Subcutaneous adipose tissue (tissue), 4 donors: ENCODE results near the gene UNCX. TPM values are rescaled to one million over a fixed set of nuclear protein-coding genes. Genes with fewer than 3 reads are reported as not detected.

ENCODE experiments used
- total RNA-seq, 4 donors: library from RNA; depleted of rRNA; stranded (reverse); fragments of >200 nt; gene quantifications; one replicate each; pipeline ENCODE4 v1.1.0, GENCODE V29; 2016
- TF ChIP-seq, protein P1 (sequence below): fragments of 450-650 bp; IDR thresholded peaks from one replicate; pipeline ENCODE4 v1.5.1; 2016; ENCODE audit warnings: low read depth, mild to moderate bottlenecking, control low read depth, antibody characterized with exemption, moderate library complexity

UNCX gene
- total RNA-seq, 4 donors from 2014 or later = not detected

DNA sequence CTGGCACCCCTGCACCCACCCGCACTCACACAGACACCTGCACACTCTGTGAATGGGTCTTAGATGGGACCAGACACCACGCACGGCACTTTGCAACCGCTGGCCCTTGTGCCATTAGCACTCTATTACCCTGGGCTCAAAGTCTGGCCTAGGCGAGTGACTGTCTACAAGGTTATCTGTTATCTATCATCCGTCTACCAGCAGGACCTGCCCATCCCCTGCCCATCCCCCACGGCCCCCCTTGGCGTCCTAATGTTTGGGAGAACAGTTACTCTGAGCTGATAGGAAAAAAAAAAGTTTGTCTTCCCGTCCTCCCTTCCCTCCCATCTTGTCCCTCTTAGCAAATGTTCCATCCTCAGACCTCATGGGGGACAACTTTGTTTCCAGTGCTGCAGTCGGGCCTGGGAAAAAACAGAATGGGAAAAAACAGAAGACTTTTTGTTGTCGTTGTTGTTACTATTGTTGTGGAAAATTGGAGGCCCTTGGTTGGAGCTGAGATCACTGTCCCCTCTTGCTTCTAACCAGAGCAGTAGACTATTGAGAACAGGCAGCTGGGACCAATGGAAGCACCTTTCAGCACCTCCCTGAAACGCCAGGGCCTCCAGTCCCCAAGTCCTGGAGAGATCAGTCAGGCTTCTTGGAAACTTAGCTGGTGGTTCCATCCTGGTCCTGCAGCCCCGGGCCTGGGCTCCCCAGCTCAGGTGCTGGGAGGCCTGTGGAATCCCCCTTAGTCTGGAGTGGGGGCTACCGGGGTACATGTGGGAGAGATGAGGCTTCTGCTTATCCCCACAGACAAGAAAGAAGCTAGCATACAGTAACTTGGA, 12.2 kb downstream of the UNCX start:
- TF ChIP-seq, protein P1, sequence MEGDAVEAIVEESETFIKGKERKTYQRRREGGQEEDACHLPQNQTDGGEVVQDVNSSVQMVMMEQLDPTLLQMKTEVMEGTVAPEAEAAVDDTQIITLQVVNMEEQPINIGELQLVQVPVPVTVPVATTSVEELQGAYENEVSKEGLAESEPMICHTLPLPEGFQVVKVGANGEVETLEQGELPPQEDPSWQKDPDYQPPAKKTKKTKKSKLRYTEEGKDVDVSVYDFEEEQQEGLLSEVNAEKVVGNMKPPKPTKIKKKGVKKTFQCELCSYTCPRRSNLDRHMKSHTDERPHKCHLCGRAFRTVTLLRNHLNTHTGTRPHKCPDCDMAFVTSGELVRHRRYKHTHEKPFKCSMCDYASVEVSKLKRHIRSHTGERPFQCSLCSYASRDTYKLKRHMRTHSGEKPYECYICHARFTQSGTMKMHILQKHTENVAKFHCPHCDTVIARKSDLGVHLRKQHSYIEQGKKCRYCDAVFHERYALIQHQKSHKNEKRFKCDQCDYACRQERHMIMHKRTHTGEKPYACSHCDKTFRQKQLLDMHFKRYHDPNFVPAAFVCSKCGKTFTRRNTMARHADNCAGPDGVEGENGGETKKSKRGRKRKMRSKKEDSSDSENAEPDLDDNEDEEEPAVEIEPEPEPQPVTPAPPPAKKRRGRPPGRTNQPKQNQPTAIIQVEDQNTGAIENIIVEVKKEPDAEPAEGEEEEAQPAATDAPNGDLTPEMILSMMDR = no peak

DNA sequence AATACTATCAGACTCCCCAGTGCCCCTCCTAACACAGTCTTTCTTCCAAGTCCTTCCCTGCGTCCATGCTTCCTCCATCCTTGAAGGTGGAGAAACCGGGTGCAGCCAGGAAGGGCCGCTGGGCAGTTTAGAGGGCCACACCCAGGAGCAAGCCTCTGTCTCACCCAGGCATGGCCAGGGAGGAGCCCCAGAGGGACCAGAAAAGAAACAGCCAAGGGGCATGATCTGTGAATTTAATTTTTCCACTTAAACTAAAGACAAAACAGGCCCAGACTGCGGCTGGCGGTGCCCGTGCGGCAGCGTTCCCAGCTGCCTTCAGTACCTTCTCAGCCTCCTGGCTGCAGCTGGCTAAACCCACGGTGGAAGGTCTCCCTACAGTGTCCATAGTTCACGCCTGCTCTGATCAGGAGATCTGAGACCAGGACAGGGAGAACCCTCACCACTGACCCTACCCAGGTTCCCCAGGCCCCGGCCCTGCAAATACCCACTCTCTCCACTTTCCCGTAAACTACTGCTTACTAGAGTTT, 12.9 kb downstream of the UNCX start:
- TF ChIP-seq, protein P1 = no peak

DNA sequence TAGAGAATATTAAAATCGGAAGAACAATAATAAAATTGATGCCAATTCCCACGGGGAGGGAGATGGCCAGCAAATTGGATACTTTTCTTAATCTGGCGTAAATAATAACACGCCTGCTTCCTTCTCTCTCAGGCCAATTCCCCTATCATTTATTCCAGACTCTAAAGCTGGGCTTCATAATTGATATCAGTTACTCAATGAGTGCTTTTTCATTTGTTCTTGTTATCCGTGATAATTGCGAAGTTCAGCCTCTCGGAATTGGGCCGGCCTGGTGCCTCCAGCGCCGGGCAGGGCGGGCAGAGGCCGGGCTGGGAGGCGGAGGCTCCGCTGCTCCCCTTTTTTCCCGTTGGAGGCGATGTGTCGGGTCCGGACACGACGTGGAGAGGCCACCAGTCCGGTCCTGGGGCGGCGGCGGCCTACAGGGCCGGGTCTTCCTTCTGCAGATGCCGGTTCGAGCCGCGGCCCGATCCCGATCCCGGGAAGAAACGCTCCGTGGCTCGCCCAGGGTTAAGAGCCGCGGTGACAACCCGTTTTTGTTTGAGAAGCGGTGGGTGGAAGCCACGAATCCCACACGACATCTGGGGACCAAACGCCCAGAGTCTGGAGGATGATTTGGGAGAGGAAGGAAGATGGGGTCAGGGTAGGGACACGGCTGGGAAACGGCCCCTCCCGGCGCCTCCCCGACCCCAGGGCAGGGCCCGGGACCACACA, 13.6 kb downstream of the UNCX start:
- TF ChIP-seq, protein P1 = no peak

DNA sequence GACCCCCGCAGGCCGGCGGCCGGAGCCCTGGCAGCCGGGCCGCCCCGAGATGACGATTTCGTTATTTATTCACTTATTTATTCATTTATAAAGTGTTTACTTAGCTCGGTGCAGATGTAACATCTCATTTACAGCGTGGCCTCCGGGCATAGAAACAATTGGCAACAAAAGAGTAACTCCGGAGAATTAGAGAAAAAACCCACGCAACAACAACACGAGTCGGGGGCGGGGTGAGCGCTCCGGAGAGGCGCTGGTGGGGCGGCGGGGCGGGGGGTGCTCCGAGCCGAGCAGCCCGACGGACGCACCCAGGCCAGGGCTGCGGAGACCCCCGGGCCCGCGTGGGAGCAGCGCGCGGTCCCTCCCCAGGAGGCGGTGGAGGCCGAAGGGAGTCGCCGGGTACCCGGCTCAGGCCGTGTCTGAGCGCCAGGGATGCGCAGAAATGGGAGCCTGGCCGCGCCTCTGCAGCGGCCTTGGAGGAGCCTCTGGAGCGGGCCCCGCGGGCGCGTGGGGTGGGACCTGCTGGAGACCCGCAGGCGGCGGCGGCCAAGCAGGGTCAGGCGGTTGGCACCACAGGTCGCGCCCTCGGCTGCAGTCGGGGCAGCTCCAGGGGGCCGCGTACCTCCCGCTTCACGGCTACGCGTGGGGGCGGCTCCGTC, 14.3 kb downstream of the UNCX start:
- TF ChIP-seq, protein P1 = no peak

DNA sequence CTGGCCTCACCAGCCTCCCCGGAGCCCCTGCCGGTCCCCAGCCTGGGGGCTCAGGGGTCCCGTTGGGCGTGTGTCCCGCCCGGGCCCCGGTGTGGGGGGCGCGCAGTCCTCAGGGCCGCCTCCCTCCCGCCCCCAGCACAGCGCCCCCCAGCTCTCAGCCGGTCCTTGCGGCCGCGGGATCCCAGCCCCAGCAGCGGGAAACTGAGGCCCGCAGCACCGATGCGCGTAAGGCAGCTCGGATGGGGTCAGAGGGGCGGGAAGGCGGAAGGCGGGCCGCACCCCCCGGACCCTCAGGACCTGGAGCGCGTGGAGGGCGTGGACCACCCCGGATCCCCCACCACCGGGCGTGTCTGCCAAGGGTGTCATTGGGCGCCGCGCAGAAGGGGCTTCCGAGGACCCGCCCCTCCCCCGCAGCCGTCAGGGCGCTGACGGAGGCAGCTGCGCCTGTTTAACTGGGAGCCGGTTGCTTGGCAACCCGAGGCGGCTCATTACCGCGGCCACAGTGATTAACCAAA, 14.9 kb downstream of the UNCX start:
- TF ChIP-seq, protein P1 = no peak

DNA sequence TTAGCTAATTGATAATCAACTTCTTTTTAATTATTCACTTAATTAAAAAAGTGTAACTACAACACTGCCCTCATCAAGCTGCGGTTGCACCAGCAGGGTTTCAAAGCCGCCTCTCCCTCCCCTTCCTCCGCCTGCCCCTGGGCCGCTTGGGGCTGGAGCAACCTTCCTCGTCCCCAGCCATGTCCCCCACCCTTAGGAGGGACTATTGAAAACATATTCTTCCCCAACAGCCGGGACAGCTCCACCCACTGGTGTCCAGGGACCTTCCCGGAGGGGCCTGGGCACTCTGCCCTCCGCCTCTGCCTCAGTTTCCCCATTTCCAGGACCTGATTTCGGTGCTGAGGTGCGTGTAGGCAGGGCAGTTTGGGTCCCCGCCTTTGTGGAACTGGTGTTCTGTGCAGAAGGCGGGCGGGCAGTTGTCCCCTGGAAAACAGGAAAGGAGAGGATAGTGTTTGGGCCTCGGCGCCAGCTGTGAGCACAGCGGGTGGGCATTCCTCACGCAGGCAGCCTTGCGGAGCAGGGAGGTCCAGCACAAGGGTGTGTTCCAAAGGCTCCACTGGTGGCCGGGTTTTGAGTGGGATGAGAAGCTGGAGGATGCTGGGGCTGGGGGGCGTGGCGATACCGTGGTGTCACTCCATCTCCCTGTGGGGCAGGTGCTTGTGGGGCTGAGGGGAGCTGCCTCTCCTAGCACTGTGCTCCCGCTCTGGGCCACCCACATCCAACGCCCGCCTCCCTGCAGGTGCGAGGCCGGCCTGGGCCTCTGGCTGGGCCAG, 15.7 kb downstream of the UNCX start:
- TF ChIP-seq, protein P1 = no peak
